Astrocyte of the spinal cord (primary cell): ENCODE measurements around the gene C4orf33.

ENCODE experiments used
- DNase-seq: peaks from one replicate; pipeline ENCODE4 v3.0.0; 2011; ENCODE audit warnings: low read depth, low spot score
- H3K4me3 ChIP-seq: 2 replicates; pipeline ENCODE4 v1.5.1; 2011; ENCODE audit warnings: low read depth, mild to moderate bottlenecking, low read length, moderate library complexity
- CTCF ChIP-seq: IDR thresholded peaks from 2 replicates; pipeline ENCODE4 v1.5.1; 2012; ENCODE audit warnings: low read depth, mild to moderate bottlenecking, low read length, inconsistent platforms
- in situ Hi-C: cut with HindIII; loops from 2 replicates; pipeline ENCODE4 v1.10.0; 2017; ENCODE audit warnings: low sequenced_read_pairs

Gene C4orf33

GRCh38 chr4:129094347-129094746 lies 1.6 kb upstream of the C4orf33 start:
- no peak for TF ChIP-seq CTCF
- DNase-seq, result peak; percentile 7
- H3K4me3 ChIP-seq, result no peak overlapping the region
- in situ Hi-C loops, result no loop called here

GRCh38 chr4:129098531-129099001 lies 2.6 kb downstream of the C4orf33 start:
- no peak for DNase-seq
- TF ChIP-seq CTCF, result no peak
- H3K4me3 ChIP-seq, result no peak overlapping the region
- in situ Hi-C loops, result no loop called here

- no peak for TF ChIP-seq CTCF
- no peak for DNase-seq
- in situ Hi-C loops, result no loop called here
- H3K4me3 ChIP-seq, result no peak overlapping the region
These were observed 14.2 kb downstream of the C4orf33 start for GRCh38 chr4:129109965-129110824.

- no peak for DNase-seq
- in situ Hi-C loops, result no loop called here
- H3K4me3 ChIP-seq, result no peak overlapping the region
- TF ChIP-seq CTCF, result no peak
These were observed 15.0 kb downstream of the C4orf33 start for GRCh38 chr4:129110931-129111330.

GRCh38 chr4:129111919-129112318 lies 16.0 kb downstream of the C4orf33 start:
- no peak for DNase-seq
- TF ChIP-seq CTCF, result no peak
- no peak overlapping the region for H3K4me3 ChIP-seq
- in situ Hi-C loops, result no loop called here

- in situ Hi-C loops, result no loop called here
- no peak for DNase-seq
- H3K4me3 ChIP-seq, result no peak overlapping the region
- TF ChIP-seq CTCF, result no peak
These were observed 17.5 kb downstream of the C4orf33 start for GRCh38 chr4:129113434-129113833.
